ENCODE results near the gene EPHA2. TPM values are rescaled to one million over a fixed set of nuclear protein-coding genes. Genes with fewer than 3 reads are reported as not detected.

EPHA2 gene
- polyA plus RNA-seq, 1 experiment, result 19.1 TPM

GRCh38 chr1:16161717-16162116 lies 5.8 kb upstream of the EPHA2 start:
- ChIA-PET POLR2A (interaction anchor here (1.1 kb wide), 1 partner anchor 38 kb away, joined by 3 read pairs; no protein-coding TSS in a partner anchor), CTCF (no interaction called here)
- H3K4me3 ChIP-seq (ENCODE audit: low read depth, low read length), result no peak overlapping the region
- TF ChIP-seq CTCF (IDR thresholded peaks at IDR 0.05; ENCODE audit: low read depth, low read length), result no peak
- H3K27ac ChIP-seq (ENCODE audit: low read depth, low read length), result no peak overlapping the region
- H3K9me3 ChIP-seq (ENCODE audit: control insufficient read depth, insufficient read depth, low read length), result no peaks in the 10 kb centered on the region; the same call in 1 of the 2 replicates
- no peaks in the 10 kb centered on the region for H3K27me3 ChIP-seq (ENCODE audit: control insufficient read depth, insufficient read depth, low read length)
- no peak for DNase-seq (ENCODE audit: low read depth, low spot score)

- ChIA-PET CTCF (no interaction called here), POLR2A (no interaction called here)
- Histone ChIP-seq H3K27me3 (ENCODE audit: control insufficient read depth, insufficient read depth, low read length) (no peaks in the 10 kb centered on the region), H3K4me3 (ENCODE audit: low read depth, low read length) (no peak overlapping the region), H3K9me3 (ENCODE audit: control insufficient read depth, insufficient read depth, low read length) (no peaks in the 10 kb centered on the region; the same call in 1 of the 2 replicates), H3K27ac (ENCODE audit: low read depth, low read length) (no peak overlapping the region)
- no peak for DNase-seq (ENCODE audit: low read depth, low spot score)
- TF ChIP-seq CTCF (IDR thresholded peaks at IDR 0.05; ENCODE audit: low read depth, low read length), result no peak
Measured at GRCh38 chr1:16158993-16159831, 3.3 kb upstream of the EPHA2 start.

GRCh38 chr1:16158025-16158424 lies 2.2 kb upstream of the EPHA2 start:
- Histone ChIP-seq H3K27ac (ENCODE audit: low read depth, low read length) (no peak overlapping the region), H3K27me3 (ENCODE audit: control insufficient read depth, insufficient read depth, low read length) (no peaks in the 10 kb centered on the region), H3K9me3 (ENCODE audit: control insufficient read depth, insufficient read depth, low read length) (no peaks in the 10 kb centered on the region; the same call in 1 of the 2 replicates), H3K4me3 (ENCODE audit: low read depth, low read length) (no peak overlapping the region)
- ChIA-PET POLR2A (no interaction called here), CTCF (no interaction called here)
- DNase-seq (ENCODE audit: low read depth, low spot score), result no peak
- no peak for TF ChIP-seq CTCF (IDR thresholded peaks at IDR 0.05; ENCODE audit: low read depth, low read length)

DNA sequence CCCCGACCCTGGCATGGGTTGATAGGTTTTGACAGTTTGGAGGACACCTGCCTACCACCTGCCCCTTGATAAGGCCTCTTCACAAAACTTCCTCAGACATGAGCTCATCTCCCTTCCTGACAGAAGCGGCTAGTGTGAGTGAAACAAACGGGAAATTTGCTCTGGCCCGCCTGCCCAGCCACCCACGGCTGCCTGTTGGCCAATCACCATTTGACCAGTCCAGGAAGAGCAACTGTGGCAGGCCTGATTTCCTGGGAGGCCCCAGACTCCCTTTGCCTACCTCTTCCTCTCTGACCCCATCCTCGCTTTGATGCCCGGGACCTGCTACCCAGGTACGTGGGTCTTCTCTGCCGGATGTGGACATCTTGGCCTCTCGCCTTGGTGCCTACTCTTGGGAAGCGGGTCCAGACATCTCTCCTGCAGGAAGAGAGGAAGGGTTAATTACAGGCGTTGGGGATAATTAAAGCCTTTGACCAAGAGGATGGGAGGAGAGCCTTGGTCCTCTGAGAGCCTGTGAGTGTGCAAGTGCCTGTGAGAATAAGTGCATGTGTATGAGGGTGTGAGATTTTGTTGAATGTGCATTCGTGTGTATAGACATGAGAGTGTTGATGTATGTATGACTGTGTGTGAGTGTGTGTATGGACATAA lies 1.1 kb upstream of the EPHA2 start:
- no peak overlapping the region for H3K4me3 ChIP-seq (ENCODE audit: low read depth, low read length)
- POLR2A ChIA-PET, result interaction anchor here (1.6 to 2.9 kb wide), 3 partner anchors 8 to 12 kb away, joined by 3 to 22 read pairs (median 11); no protein-coding TSS in a partner anchor
- no peak for TF ChIP-seq CTCF (IDR thresholded peaks at IDR 0.05; ENCODE audit: low read depth, low read length)
- no peak for DNase-seq (ENCODE audit: low read depth, low spot score)
- no peaks in the 10 kb centered on the region for H3K27me3 ChIP-seq (ENCODE audit: control insufficient read depth, insufficient read depth, low read length)
- CTCF ChIA-PET, result interaction anchor here (1.6 to 7.8 kb wide), 3 partner anchors 29 to 84 kb away, joined by 5 to 81 read pairs (median 21); partner anchors contain the start of gene FAM131C
- no peak overlapping the region for H3K27ac ChIP-seq (ENCODE audit: low read depth, low read length)
- no peaks in the 10 kb centered on the region; the same call in 1 of the 2 replicates for H3K9me3 ChIP-seq (ENCODE audit: control insufficient read depth, insufficient read depth, low read length)
